HG02588 (cell line): ENCODE results near the gene MYO1G.

ENCODE experiments used
- ATAC-seq: cut with Tn5 transposase; IDR thresholded peaks from one replicate; pipeline ENCODE4 v1.9.1; 2021; ENCODE audit warnings: mild to moderate bottlenecking, moderate library complexity; ENCODE audit not compliant: unreplicated experiment

Gene MYO1G

DNA sequence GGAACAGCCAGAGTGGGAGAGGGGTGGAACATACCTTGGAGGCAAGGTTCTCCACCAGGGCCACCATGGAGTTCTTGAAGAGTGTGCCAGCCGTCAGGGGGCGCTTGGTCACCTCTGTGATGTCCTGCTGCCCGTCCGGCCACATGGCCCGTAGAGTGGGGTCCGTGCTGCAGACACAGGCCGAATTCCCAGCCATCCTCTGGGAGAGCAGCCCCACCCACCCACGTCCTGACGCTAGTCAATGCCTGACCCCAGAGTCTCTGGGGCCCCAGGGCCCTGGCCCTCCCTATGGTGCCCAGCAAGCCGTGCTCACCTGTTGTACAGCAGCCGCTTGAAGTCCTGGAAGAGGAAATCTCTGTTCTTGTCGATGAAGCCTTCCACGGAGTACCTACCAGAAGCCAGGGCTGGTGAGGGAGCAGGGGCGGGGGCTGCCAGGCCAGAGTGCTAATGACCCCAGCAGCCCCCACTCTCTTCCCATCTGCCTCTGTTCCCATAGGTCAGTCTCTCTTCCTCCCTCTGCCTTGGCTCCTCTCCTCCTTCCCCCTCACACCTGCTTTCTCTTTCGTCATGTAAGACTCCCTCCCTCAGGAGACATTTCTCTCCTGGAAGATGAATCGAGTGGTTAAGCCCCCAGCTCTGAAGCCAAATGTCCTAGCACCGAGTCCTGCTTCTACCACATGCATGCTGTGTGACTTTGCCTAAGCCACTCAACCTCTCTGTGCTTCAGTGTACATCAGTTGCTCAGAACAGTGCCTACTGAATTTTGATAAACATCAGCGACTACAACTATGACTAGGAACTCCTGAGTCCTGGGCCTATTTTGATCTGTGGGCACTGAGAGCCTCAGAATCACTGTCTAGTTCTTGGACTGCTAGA lies 11.0 kb downstream of the MYO1G start:
- no peak for ATAC-seq

DNA sequence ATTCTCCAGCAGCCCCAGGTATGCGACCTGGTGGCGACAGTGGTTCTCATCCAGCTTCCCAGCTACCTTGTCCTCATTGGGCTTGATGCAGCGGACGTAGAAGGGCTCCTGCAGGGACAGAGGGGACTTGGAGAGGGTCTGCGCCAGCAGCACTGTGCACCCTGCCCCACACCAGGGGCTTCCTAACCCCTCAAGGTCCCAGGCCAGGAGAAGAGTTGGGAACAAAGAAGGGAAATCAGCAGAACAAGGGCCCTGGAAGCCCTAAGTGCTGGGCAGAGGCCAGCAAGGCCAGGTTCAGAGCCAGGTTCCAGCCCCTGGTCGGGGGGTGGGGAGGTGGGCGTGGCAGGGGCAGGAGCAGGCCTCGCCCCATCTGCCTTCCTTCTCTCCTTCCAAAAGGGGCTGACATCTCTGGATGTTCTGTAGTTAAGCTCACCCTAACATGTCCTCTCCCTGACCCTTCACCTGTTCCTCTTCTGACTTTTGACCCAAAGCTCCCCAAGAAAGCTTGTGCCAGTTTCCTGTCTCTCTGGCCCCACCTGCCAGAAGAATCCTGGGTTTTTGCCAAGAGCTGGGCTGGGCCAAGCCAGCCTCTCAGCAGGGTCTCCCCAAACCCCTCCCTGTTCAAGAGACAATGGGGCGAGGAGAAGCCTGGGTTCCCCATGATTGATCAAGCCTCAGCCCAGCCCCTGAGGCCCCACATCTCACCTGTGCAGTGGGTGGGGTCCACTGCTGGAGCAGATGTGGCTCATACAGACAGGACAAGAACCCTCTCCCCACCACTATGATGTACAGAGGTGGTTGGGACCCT lies 11.9 kb downstream of the MYO1G start:
- no peak for ATAC-seq

DNA sequence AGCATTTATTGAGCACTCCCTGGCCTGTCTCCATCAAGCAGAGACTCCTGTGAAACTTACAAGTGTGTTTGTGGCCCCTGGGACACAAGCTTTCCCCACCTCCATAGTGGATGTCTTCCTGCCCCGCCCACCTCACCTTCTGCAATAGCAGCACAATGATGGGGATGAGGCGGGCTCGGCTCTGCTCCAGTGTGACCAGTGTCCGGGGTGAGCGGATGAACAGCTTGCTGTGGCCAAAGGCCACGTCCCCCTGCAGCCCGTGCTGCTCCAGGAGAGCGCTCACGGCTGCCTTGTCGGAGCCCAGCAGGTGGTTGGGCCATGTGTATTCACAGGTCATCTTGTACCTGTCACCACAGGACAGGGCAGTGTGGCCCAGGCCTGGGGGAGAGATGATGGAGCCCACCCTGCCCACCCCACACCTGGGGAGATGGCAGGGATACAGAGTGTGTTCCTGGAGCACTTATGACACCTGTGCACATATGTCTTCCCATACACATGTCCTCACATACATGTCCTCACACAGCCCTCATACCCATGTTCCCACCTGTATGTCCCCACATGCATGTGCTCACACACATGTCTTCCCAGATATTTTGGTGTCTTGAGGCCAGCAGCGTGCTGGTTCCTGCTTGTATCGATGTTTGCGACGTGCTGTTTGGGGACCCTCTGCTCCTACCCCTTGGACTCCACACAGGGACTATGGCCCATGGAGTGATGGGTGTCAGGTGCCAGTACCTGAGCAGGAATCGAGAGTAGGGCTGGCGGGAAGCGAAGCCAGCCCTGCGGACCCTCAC lies 12.7 kb downstream of the MYO1G start:
- ATAC-seq = no peak

DNA sequence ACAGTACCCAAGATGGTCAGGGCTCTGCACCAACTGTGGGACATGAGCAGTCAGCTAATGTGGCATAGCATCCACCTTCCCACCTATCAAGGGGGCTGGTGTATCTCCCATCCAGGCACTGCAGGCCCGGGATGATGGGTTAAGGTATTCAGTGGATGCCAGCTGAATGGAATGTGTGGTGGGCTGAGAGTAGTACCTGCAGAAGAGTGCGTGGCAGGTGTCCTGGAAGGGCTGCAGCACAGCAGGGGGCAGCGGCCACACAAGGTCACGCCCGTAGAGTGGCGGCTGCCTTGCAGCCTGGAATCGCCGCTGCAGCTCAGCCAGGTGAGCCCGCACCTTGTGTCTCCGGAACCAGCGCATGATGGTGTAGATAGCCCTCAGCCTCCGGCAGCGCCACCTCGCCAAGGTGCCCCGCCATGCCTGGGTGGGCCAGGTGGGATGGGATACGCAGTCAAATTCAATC lies 13.3 kb downstream of the MYO1G start:
- no peak for ATAC-seq

DNA sequence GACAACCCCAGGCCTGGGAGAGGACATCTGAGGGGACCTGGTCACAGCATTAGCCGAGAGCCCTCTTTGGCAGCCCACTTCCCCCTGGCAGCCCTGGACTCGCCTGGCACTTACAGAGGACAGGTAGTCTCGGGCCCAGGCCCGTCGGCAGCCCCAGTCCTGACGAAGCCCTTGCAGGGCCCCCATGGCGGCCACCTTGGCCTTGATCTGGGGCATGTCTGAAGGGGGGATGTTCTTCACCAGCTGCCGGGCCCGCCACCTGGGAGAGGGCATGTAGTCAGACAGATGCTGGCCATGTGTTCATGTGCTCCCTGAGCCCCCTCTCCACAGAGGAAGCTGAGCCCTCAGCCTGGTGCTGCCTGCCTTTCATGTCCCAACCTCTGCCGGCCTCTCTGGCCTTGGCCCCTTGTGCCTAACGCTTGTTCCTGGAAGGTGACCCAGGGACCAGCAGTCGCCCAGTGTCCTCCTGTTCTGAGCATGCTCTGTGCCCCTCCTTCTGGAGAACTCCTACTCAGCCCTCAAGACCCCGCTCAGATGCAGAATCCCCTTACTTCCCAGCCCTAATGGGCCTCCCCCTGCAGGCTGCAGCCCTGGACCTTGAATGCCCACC lies 13.9 kb downstream of the MYO1G start:
- ATAC-seq = no peak

DNA sequence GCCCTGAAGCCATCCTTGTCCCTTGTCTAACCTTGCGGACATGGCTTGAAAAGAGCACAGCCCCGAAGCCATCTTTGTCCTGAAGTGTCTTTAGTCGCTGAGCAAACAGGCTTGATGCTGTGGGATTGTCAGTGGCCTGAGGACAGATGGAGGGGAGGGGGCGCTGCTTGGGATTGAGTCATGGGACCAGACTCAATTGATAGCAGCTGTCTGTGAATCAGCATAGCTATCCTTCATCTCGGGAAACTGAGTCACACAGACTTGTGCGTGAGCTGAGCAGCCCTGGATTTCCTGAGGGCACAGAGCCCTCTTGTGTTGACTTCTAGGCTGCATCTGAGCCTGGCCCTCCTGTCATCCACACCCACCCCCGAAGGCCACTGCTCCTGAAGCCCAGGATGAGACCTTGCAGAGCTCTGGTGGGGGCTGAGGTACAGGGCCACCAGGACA lies 14.4 kb downstream of the MYO1G start:
- no peak for ATAC-seq

DNA sequence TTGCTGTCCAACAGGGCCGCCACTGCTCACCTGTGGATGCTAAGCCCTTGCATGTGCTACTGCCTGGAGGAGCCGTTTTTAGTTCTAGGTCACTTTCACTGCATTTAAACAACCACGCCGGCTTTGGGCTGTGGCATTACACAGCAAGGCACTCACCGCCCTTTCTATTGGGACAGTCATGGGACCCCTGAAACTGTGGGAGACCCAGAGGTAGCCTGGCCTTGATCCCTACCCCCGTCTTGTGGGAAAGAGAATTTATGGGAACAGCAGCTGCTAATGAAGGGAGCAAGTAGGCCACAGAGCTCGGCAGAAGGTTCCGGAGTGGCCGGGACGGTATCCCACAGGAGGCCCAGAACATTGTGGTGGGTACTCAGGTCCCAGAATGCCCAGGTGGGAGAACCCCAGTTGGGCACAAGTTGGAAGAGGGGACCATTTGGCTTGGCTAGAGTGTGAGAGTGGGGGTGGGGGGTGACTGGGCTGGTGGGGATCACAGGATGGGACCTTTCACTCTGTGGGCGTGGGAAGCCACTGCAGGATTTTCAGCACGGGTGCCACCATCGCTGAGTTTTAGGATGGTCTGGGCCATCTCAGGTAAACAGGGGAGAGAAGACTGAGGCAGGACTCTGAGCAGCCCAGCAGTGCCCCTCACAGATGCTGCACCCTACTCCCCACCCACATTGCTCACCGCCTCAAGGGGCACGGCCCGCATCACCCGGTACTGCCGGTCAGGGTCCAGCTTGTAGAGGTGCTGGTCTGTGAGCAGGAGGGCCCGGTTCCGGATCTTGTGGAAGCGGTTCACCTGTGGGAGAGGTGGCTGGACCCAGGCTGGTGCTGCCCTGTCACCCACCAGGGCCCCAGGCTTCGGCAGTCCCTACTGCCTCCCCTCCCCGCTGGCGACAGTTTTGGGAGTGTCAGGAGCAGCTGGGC lies 15.2 kb downstream of the MYO1G start:
- ATAC-seq = no peak

DNA sequence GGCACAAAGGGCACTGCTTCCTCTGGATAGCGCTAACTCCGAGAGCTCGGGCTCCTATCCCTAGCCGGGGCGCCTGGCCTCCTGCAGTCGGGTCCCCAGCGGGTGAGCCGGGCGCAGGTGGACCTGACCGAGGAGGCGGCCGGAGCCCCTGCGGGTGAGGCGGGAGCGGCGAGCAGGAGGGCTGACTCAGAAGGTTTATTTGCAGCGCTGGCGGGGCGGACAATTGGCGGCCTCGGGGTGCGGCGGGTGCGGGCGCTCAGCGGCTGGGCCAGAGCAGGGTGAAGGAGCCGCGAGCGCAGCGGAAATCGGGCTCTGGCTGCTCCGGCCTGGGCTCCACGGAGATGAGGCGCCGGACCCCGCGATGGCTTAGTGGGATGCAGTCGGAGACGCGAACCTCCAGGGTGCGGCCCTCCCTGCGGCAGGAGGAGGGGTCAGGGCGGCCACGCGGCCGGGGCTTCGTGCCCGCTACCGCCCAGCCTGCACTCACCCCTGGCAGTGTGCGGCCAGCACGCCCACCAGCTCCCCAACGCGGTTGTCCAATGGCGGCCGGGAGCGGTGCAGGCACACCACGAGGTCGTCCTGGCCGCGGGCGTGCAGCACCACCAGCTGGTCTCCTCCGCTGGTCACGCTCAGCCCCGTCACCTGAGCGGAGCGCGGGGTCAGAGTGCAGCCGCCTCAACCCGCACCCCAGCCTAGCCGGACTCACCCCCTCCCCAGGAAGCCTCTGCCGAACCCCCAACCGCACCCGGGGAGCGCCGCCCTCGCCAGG lies 16.1 kb downstream of the MYO1G start:
- ATAC-seq = no peak

DNA sequence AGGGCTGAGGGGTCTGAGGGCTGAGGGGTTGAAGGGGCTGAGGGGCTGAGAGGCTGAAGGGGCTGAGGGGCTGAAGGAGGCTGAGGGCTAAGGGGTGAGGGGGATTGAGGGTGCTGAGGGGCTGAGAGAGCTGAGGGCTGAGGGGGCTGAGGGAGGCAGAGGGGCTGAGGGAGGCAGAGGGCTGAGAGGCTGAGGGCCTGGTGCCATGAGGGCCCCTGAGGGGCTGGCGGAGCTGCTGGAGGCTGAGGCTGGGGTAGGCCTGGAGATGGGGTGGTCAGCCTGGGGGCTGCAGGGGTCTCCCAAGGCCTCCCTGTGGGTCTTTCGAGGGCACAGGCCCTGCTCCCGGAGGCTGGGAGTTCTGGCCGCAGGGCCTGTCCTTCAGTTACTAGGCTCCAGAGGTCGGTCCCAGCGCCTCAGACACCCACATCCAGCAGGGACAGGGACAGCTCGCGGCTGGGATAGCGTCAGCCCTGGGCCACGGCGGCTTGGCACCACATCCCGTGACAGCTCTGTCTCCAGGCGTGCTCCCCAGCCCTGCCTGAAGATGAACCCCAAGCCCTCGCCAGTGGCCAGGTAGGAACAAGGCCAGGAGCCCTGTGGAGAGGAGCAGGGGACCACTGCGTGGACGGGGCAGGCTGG lies 16.9 kb downstream of the MYO1G start:
- no peak for ATAC-seq

DNA sequence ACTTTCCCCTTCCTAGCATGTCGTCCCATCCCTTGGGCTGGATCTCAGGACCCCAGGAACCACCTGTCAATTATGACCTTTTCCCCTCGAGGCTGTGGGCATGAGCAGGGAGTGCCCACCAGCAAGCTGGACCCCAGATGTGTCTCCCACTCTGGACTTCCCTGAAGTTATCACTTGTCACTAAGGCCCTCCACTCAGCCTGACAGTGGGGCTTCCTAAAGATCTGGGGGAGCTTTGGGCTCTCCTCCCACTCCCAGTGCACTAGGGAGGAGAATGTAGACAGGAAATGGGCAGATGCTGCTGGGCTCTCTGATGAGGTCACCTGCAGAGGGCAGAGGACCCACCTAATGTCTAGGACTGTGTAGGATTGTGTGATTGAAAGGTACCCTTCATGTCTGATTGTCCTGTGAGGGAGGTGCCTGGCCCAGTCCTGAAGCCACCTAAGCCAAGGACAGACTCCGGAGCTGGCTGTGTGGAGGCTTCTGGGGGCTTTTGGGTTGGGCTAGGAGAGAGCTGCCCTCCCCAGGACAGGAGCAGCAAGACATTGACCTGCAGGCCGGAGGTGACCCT lies 18.7 kb downstream of the MYO1G start:
- no peak for ATAC-seq

DNA sequence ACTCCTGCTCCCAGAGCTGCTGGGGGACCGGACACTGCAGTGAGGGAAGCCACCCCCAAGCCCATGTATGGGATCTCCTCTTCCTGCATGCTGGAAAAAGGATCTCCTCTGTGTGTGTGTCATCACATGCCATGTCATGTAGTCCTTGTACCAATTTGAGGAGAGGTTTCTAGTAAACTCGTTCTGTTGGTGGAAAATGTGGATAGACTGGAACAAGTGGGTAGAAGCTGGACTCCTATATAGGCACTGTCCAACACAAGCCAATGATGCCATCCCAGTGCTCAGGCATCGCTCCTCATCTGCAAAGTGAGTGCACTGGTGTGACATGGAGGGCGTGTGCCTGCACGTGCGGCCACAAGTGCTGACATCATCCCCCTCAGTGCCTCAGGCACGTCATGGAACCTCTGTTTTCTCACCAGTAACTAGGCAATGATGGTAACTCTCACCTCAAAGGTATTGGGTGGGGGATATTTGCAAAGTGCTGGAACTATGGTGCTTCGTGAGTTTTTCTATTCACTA lies 19.3 kb downstream of the MYO1G start:
- ATAC-seq = no peak

DNA sequence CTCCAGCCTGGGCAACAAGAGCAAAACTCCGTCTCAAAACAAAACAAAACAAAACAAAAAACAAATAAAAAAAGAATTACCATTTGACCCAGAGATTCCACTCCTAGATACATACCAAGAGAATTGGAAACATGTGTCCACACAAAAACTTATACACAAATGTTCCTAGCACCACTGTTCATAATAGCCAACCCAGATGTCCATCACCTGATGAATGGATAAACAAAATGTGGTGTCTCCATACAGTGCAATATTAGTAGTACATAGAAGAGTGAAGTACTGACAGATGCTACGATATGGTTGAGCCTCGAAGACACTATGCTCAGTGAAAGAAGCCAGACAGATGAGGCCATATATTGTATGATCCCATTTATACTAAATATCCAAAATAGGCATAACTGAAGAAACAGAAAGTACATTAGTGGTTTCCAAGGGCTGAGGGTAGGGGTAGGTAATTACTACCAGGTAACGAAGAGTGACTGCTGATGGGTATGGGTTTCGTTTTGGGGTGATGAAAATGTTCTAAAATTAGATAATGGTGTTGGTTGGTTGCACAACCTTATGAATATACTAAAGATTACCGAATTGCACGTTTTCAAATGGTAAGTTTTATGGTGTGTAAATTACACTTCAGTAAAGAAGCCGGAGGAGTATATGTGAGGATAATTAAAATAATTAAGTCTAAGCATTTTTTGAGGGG lies 20.0 kb downstream of the MYO1G start:
- ATAC-seq = no peak

DNA sequence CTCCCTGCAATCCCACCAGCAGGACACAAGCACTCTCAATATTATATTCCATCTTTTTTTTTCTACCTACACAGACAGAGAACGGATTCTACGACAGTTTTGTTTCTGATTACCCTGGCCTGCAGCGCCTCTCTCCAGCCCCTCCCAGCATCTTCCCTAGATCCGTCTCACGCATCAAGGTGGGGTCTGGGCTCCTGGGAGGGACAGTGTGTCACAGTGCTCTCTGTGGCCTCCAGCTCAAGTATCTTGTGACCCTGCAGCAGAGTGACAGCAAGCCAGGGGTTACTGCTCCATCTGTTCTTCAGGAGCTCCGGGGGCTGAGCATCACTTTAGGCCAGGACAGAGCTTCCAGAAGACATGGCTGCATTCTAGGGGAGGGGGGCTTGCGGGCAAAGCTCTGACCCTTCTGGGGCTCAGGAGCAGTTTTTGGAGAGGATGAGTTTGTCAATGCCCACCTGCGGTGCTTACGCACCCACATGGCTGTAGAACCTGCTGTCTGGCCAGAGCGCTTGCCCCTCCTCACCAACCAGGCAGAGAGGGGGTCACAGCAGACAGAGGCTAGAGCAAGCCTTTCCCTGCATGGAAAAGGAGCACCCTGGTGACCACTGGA lies 22.6 kb downstream of the MYO1G start:
- ATAC-seq = no peak

DNA sequence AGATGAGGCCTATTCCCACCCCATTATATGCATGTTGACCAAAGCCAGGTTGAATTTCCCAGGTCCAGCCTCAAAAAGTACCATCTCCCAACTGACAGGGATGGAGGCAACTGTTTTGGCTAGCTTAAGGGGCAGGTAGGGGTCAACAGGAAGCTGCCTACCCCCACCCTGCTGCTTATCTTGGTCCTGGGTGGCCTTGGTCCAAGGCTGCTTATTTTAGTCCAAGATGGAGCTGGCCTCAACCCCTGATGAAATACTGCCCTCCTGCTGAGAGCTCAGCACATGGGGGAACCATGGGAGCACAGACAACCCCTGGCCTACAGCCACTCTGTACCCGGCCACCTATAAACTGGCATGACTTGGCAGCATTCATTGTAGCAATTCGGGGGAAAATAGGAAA lies 23.1 kb downstream of the MYO1G start:
- no peak for ATAC-seq

DNA sequence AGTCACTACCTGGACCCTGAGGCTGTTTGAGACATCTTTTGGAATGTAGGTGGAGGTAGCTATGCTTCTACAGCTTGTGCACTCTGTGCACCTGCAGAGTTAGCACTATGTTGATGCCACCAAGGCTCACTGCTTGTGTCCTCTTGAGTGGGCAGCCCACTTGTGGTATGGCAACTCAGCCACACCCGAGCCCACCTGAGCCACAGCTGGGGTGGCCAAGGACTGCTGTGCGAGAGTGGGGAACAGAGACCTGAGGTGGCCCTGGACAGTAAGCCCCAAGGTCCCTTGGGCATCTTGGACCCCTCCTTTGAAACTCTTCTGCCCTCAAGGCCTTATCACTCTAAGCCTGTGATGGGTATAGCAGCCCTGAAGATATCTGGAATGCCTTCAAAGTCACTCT lies 25.7 kb downstream of the MYO1G start:
- no peak for ATAC-seq

DNA sequence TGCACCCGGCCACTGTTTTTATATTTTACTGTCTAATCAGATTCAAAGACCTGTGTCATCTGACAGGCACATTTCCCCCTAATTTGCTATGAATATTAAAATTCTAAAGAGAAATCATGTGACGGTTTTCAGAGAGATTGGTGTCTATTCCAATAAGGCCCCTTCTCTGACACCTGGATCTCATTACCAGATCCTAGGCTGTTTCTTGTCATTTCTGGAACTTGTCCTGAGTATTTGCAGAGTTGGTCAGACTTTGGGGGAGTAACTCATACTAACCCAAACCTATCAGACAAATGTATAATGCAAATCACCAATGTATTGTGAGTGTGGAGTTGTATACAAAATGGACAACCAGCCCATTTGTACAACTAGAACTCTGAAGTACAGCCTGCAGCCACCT lies 29.5 kb downstream of the MYO1G start:
- no peak for ATAC-seq

DNA sequence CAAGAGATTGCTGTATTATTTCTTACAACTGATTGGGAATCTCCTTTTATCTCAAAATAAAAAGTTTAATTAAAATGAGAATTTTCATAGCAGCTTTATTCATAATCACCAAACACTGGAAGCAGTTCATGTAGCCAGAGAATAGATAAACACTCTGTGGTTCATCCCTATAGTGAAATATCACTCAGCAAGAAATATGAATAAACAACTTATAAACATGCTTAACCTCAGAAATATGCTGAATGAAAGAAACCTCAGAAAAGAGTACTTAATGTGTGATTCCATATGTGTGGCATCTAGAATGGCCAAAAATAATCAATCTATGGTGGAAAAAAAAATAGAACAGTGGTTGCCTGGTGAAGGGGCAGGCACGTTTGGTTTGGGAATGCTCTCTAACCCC lies 33.3 kb downstream of the MYO1G start:
- no peak for ATAC-seq
